ENCODE results near the gene DECR2. TPM values are rescaled to one million over a fixed set of nuclear protein-coding genes. Genes with fewer than 3 reads are reported as not detected.

Gene DECR2
- total and polyA plus RNA-seq, 2 donors from 2014 or later: 23.8 to 58.9 TPM

GRCh38 chr16:366476-366875, 35.2 kb upstream of the DECR2 start:
- Histone ChIP-seq H3K9me3 (ENCODE audit: control insufficient read depth in 2 of 3, insufficient read depth in 1 of 3, low read length in 3 of 3) (no peaks in the 10 kb centered on the region), H3K4me3 (ENCODE audit: low read length in 3 of 3) (no peak overlapping the region), H3K9ac (ENCODE audit: low read length in 3 of 3) (no peak overlapping the region), H3K36me3 (ENCODE audit: control insufficient read depth in 2 of 3, insufficient read depth in 3 of 3, low read length in 3 of 3) (peaks cover 0 to 8% (median 0%) of the 10 kb centered on the region in 3 donors), H3K27ac (ENCODE audit: low read depth in 2 of 2, low read length in 2 of 2) (no peak overlapping the region), H3K27me3 (ENCODE audit: control insufficient read depth, insufficient read depth, low read length) (no peaks in the 10 kb centered on the region), H3K4me1 (ENCODE audit: control insufficient read depth in 2 of 3, insufficient read depth in 2 of 3, low read depth in 1 of 3, low read length in 3 of 3) (peaks cover 0 to 22% (median 0%) of the 10 kb centered on the region in 3 donors)
- FAIRE-seq: no peak
- intact Hi-C loops (cut with DNase I): no loop called here
- peak in 1 of 5 donors; percentile 51 for DNase-seq
- TF ChIP-seq CTCF (IDR thresholded peaks at IDR 0.05; ENCODE audit: borderline replicate concordance, extremely low read depth, insufficient read depth): no peak

GRCh38 chr16:367333-367903, 34.3 kb upstream of the DECR2 start:
- TF ChIP-seq CTCF (IDR thresholded peaks at IDR 0.05; ENCODE audit: borderline replicate concordance, extremely low read depth, insufficient read depth): no peak
- peaks cover 0 to 8% (median 0%) of the 10 kb centered on the region in 3 donors for H3K36me3 ChIP-seq (ENCODE audit: control insufficient read depth in 2 of 3, insufficient read depth in 3 of 3, low read length in 3 of 3)
- no peaks in the 10 kb centered on the region for H3K9me3 ChIP-seq (ENCODE audit: control insufficient read depth in 2 of 3, insufficient read depth in 1 of 3, low read length in 3 of 3)
- peaks cover 0 to 19% (median 0%) of the 10 kb centered on the region in 3 donors for H3K4me1 ChIP-seq (ENCODE audit: control insufficient read depth in 2 of 3, insufficient read depth in 2 of 3, low read depth in 1 of 3, low read length in 3 of 3)
- FAIRE-seq (no peak), DNase-seq (no peak)
- H3K9ac ChIP-seq (ENCODE audit: low read length in 3 of 3): no peak overlapping the region
- intact Hi-C loops (cut with DNase I): no loop called here
- H3K4me3 ChIP-seq (ENCODE audit: low read length in 3 of 3): no peak overlapping the region
- no peak overlapping the region for H3K27ac ChIP-seq (ENCODE audit: low read depth in 2 of 2, low read length in 2 of 2)
- no peaks in the 10 kb centered on the region for H3K27me3 ChIP-seq (ENCODE audit: control insufficient read depth, insufficient read depth, low read length)

GRCh38 chr16:368388-369158, 33.1 kb upstream of the DECR2 start:
- DNase-seq (peak in 1 of 5 donors; percentile 78), FAIRE-seq (no peak)
- Histone ChIP-seq H3K4me1 (ENCODE audit: control insufficient read depth in 2 of 3, insufficient read depth in 2 of 3, low read depth in 1 of 3, low read length in 3 of 3) (peaks cover 0 to 16% (median 0%) of the 10 kb centered on the region in 3 donors), H3K36me3 (ENCODE audit: control insufficient read depth in 2 of 3, insufficient read depth in 3 of 3, low read length in 3 of 3) (peaks cover 0 to 12% (median 0%) of the 10 kb centered on the region in 3 donors), H3K27ac (ENCODE audit: low read depth in 2 of 2, low read length in 2 of 2) (no peak overlapping the region), H3K9ac (ENCODE audit: low read length in 3 of 3) (no peak overlapping the region), H3K27me3 (ENCODE audit: control insufficient read depth, insufficient read depth, low read length) (no peaks in the 10 kb centered on the region), H3K9me3 (ENCODE audit: control insufficient read depth in 2 of 3, insufficient read depth in 1 of 3, low read length in 3 of 3) (no peaks in the 10 kb centered on the region), H3K4me3 (ENCODE audit: low read length in 3 of 3) (no peak overlapping the region)
- intact Hi-C loops (cut with DNase I): no loop called here
- no peak for TF ChIP-seq CTCF (IDR thresholded peaks at IDR 0.05; ENCODE audit: borderline replicate concordance, extremely low read depth, insufficient read depth)

All from kidney (tissue), 14 donors.